NCI-H2081 (cell line): Measurements from ENCODE around the gene USP17L13.
"Not testable (repeated sequence)": the region's sequence is repeated elsewhere in the genome, so short reads cannot be mapped to it uniquely, and the experiment has no call there.

Source experiments
- DNase-seq, 2 experiments: peaks; one replicate each; lab custom pipeline; 2025; lab: John Stamatoyannopoulos, UW

The USP17L13 gene, protein sequence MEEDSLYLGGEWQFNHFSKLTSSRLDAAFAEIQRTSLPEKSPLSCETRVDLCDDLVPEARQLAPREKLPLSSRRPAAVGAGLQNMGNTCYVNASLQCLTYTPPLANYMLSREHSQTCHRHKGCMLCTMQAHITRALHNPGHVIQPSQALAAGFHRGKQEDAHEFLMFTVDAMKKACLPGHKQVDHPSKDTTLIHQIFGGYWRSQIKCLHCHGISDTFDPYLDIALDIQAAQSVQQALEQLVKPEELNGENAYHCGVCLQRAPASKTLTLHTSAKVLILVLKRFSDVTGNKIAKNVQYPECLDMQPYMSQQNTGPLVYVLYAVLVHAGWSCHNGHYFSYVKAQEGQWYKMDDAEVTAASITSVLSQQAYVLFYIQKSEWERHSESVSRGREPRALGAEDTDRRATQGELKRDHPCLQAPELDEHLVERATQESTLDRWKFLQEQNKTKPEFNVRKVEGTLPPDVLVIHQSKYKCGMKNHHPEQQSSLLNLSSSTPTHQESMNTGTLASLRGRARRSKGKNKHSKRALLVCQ

DNA sequence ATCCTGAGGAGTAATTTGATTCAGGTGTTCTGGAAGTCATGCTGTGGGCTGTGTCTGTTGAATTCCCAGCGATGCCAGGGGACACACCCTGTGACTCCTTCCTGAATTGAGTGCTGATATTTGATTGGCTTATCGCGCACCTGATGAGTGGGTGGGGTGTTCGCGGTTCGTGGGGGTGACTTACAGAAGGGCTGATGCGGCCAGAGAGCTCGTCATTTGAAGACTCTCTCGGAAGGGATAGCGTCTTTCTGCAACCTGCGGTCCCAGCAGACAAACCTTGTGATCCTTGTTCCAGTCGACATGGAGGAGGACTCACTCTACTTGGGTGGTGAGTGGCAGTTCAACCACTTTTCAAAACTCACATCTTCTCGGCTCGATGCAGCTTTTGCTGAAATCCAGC lies at the start of gene USP17L13:
Gene USP17L13, plus strand, starts transcription at position 301 of the 400 bp plus-strand sequence. Its CDS starts 0 bp downstream, at position 301.
- DNase-seq, result not testable (repeated sequence)

DNA sequence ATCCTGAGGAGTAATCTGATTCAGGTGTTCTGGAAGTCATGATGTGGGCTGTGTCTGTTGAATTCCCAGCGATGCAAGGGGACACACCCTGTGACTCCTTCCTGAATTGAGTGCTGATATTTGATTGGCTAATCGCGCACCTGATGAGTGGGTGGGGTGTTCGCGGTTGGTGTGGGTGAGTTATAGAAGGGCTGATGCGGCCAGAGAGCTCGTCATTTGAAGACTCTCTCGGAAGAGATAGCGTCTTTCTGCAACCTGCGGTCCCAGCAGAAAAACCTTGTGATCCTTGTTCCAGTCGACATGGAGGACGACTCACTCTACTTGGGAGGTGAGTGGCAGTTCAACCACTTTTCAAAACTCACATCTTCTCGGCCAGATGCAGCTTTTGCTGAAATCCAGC lies 14.3 kb upstream of the USP17L13 start, which contains the start of gene USP17L10:
Gene USP17L10, plus strand, starts transcription at position 301 of the 400 bp plus-strand sequence. Its CDS starts 0 bp downstream, at position 301.
- not testable (repeated sequence) for DNase-seq

DNA sequence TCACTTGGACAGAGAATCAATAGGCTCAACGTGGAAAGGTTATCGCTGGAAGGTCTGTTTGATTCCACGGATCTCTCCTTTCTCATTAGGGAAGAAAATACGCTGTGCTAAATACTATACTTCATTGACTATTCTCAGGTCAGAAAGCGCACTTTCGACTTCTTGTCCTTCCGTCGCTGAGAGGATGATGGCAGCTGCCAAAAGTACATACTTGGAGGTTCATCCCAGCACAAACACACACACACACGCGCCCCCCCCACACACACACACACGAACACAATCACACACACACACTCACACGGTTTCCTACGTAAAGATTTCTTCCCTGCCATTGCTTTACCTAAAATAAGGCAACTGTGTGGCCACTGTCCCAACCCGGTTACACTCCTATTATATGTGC lies 10.0 kb upstream of the USP17L13 start:
- DNase-seq, result not testable (repeated sequence)

DNA sequence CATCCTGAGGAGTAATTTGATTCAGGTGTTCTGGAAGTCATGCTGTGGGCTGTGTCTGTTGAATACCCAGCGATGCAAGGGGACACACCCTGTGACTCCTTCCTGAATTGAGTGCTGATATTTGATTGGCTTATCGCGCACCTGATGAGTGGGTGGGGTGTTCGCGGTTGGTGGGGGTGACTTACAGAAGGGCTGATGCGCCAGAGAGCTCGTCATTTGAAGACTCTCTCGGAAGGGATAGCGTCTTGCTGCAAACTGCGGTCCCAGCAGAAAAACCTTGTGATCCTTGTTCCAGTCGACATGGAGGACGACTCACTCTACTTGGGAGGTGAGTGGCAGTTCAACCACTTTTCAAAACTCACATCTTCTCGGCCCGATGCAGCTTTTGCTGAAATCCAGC lies 9.6 kb upstream of the USP17L13 start, which contains the start of gene USP17L11:
Gene USP17L11, plus strand, starts transcription at position 301 of the 400 bp plus-strand sequence. Its CDS starts 0 bp downstream, at position 301.
- DNase-seq, result not testable (repeated sequence)

DNA sequence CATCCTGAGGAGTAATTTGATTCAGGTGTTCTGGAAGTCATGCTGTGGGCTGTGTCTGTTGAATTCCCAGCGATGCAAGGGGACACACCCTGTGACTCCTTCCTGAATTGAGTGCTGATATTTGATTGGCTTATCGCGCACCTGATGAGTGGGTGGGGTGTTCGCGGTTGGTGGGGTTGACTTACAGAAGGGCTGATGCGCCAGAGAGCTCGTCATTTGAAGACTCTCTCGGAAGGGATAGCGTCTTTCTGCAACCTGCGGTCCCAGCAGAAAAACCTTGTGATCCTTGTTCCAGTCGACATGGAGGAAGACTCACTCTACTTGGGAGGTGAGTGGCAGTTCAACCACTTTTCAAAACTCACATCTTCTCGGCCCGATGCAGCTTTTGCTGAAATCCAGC lies 4.8 kb upstream of the USP17L13 start, which contains the start of gene USP17L12:
Gene USP17L12, plus strand, starts transcription at position 301 of the 400 bp plus-strand sequence. Its CDS starts 0 bp downstream, at position 301.
- not testable (repeated sequence) for DNase-seq

DNA sequence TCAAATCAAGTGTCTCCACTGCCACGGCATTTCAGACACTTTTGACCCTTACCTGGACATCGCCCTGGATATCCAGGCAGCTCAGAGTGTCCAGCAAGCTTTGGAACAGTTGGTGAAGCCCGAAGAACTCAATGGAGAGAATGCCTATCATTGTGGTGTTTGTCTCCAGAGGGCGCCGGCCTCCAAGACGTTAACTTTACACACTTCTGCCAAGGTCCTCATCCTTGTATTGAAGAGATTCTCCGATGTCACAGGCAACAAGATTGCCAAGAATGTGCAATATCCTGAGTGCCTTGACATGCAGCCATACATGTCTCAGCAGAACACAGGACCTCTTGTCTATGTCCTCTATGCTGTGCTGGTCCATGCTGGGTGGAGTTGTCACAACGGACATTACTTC lies 5.6 kb downstream of the USP17L13 start:
- DNase-seq, result not testable (repeated sequence)

DNA sequence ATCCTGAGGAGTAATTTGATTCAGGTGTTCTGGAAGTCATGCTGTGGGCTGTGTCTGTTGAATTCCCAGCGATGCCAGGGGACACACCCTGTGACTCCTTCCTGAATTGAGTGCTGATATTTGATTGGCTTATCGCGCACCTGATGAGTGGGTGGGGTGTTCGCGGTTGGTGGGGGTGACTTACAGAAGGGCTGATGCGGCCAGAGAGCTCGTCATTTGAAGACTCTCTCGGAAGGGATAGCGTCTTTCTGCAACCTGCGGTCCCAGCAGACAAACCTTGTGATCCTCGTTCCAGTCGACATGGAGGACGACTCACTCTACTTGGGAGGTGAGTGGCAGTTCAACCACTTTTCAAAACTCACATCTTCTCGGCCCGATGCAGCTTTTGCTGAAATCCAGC lies 9.4 kb downstream of the USP17L13 start, which contains the start of gene USP17L15:
Gene USP17L15, plus strand, starts transcription at position 301 of the 400 bp plus-strand sequence. Its CDS starts 0 bp downstream, at position 301.
- not testable (repeated sequence) for DNase-seq

DNA sequence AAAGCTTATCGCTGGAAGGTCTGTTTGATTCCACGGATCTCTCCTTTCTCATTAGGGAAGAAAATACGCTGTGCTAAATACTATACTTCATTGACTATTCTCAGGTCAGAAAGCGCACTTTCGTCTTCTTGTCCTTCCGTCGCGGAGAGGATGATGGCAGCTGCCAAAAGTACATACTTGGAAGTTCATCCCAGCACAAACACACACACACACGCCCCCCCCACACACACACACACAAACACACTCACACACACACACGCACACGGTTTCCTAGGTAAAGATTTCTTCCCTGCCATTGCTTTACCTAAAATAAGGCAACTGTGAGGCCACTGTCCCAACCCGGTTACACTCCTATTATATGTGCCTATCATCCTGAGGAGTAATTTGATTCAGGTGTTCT lies 13.8 kb downstream of the USP17L13 start:
- not testable (repeated sequence) for DNase-seq

DNA sequence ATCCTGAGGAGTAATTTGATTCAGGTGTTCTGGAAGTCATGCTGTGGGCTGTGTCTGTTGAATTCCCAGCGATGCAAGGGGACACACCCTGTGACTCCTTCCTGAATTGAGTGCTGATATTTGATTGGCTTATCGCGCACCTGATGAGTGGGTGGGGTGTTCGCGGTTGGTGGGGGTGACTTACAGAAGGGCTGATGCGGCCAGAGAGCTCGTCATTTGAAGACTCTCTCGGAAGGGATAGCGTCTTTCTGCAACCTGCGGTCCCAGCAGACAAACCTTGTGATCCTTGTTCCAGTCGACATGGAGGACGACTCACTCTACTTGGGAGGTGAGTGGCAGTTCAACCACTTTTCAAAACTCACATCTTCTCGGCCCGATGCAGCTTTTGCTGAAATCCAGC lies 18.9 kb downstream of the USP17L13 start, which contains the start of gene USP17L17:
Gene USP17L17, plus strand, starts transcription at position 301 of the 400 bp plus-strand sequence. Its CDS starts 0 bp downstream, at position 301.
- DNase-seq, result not testable (repeated sequence)

DNA sequence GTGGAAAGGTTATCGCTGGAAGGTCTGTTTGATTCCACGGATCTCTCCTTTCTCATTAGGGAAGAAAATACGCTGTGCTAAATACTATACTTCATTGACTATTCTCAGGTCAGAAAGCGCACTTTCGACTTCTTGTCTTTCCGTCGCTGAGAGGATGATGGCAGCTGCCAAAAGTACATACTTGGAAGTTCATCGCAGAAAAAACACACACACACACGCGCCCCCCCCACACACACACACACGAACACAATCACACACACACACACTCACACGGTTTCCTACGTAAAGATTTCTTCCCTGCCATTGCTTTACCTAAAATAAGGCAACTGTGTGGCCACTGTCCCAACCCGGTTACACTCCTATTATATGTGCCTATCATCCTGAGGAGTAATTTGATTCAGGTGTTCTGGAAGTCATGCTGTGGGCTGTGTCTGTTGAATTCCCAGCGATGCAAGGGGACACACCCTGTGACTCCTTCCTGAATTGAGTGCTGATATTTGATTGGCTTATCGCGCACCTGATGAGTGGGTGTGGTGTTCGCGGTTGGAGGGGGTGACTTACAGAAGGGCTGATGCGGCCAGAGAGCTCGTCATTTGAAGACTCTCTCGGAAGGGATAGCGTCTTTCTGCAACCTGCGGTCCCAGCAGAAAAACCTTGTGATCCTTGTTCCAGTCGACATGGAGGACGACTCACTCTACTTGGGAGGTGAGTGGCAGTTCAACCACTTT lies 23.4 kb downstream of the USP17L13 start, which contains the start of gene USP17L18:
Gene USP17L18, plus strand, starts transcription at position 678 of the 728 bp plus-strand sequence. Its CDS starts 0 bp downstream, at position 678.
- DNase-seq, result not testable (repeated sequence)

DNA sequence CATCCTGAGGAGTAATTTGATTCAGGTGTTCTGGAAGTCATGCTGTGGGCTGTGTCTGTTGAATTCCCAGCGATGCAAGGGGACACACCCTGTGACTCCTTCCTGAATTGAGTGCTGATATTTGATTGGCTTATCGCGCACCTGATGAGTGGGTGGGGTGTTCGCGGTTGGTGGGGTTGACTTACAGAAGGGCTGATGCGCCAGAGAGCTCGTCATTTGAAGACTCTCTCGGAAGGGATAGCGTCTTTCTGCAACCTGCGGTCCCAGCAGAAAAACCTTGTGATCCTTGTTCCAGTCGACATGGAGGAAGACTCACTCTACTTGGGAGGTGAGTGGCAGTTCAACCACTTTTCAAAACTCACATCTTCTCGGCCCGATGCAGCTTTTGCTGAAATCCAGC lies 28.4 kb downstream of the USP17L13 start, which contains the start of gene USP17L19:
Gene USP17L19, plus strand, starts transcription at position 301 of the 400 bp plus-strand sequence. Its CDS starts 0 bp downstream, at position 301.
- not testable (repeated sequence) for DNase-seq

DNA sequence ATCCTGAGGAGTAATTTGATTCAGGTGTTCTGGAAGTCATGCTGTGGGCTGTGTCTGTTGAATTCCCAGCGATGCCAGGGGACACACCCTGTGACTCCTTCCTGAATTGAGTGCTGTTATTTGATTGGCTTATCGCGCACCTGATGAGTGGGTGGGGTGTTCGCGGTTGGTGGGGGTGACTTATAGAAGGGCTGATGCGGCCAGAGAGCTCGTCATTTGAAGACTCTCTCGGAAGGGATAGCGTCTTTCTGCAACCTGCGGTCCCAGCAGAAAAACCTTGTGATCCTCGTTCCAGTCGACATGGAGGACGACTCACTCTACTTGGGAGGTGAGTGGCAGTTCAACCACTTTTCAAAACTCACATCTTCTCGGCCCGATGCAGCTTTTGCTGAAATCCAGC lies 33.1 kb downstream of the USP17L13 start, which contains the start of gene USP17L20:
Gene USP17L20, plus strand, starts transcription at position 301 of the 400 bp plus-strand sequence. Its CDS starts 0 bp downstream, at position 301.
- not testable (repeated sequence) for DNase-seq

DNA sequence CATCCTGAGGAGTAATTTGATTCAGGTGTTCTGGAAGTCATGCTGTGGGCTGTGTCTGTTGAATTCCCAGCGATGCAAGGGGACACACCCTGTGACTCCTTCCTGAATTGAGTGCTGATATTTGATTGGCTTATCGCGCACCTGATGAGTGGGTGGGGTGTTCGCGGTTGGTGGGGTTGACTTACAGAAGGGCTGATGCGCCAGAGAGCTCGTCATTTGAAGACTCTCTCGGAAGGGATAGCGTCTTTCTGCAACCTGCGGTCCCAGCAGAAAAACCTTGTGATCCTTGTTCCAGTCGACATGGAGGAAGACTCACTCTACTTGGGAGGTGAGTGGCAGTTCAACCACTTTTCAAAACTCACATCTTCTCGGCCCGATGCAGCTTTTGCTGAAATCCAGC lies 37.9 kb downstream of the USP17L13 start, which contains the start of gene USP17L21:
Gene USP17L21, plus strand, starts transcription at position 301 of the 400 bp plus-strand sequence. Its CDS starts 0 bp downstream, at position 301.
- DNase-seq, result not testable (repeated sequence)

DNA sequence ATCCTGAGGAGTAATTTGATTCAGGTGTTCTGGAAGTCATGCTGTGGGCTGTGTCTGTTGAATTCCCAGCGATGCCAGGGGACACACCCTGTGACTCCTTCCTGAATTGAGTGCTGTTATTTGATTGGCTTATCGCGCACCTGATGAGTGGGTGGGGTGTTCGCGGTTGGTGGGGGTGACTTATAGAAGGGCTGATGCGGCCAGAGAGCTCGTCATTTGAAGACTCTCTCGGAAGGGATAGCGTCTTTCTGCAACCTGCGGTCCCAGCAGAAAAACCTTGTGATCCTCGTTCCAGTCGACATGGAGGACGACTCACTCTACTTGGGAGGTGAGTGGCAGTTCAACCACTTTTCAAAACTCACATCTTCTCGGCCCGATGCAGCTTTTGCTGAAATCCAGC lies 42.6 kb downstream of the USP17L13 start, which contains the start of gene USP17L22:
Gene USP17L22, plus strand, starts transcription at position 301 of the 400 bp plus-strand sequence. Its CDS starts 0 bp downstream, at position 301.
- not testable (repeated sequence) for DNase-seq

DNA sequence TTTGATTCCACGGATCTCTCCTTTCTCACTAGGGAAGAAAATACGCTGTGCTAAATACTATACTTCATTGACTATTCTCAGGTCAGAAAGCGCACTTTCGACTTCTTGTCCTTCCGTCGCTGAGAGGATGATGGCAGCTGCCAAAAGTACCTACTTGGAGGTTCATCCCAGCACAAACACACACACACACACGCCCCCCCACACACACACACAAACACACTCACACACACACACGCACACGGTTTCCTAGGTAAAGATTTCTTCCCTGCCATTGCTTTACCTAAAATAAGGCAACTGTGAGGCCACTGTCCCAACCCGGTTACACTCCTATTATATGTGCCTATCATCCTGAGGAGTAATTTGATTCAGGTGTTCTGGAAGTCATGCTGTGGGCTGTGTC lies 47.0 kb downstream of the USP17L13 start:
- not testable (repeated sequence) for DNase-seq
